Pancreas (tissue), 10 donors: Measurements from ENCODE around the gene CCSAP. TPM values are rescaled to one million over a fixed set of nuclear protein-coding genes. Genes with fewer than 3 reads are reported as not detected.

Experiments
- ATAC-seq, 4 donors: fragments of 200-7000 bp; cut with Tn5 transposase; one replicate each; pipeline versions ENCODE4 v1.8.0 to v1.9.1; 2020; ENCODE audit warnings: mild to moderate bottlenecking in 4 of 4, moderate library complexity in 4 of 4
- DNase-seq, 6 donors: peaks; one replicate each; pipeline ENCODE4 v3.0.0-alpha.2; 2020
- FAIRE-seq: peaks from 2 replicates; lab custom pipeline; 2012; peaks lifted over from hg19 to GRCh38; lab: Jason Lieb, UNC
- H3K27ac ChIP-seq, 4 donors: fragments of 200-600 bp; sonication (generic); 1 replicate in 3 of 4; 2 replicates in 1 of 4; pipeline versions ENCODE4 v1.5.0 to v1.8.0; 2020
- H3K27me3 ChIP-seq, 4 donors: fragments of 200-600 bp; one replicate each; pipeline ENCODE4 v1.8.0; 2021
- H3K36me3 ChIP-seq, 3 donors: fragments of 200-600 bp; sonication (generic) in 1 of 3; one replicate each; pipeline versions ENCODE4 v1.5.0 to v1.8.0; 2020 to 2021
- H3K4me1 ChIP-seq, 3 donors: fragments of 200-600 bp; one replicate each; pipeline ENCODE4 v1.8.0; 2021
- H3K4me3 ChIP-seq, 4 donors: fragments of 200-600 bp; sonication (generic) in 2 of 4; one replicate each; pipeline versions ENCODE4 v1.5.0 to v1.8.0; 2020 to 2021
- H3K9me3 ChIP-seq, 4 donors: fragments of 200-600 bp; one replicate each; pipeline ENCODE4 v1.8.0; 2021
- CTCF ChIP-seq, 4 donors: fragments of 200-600 bp; sonication (generic) in 3 of 4; IDR thresholded peaks; one replicate each; pipeline versions ENCODE4 v1.5.0 to v1.8.0; 2021; ENCODE audit warnings: antibody characterized with exemption in 4 of 4
- WGBS, 2 donors: extraction: QIAGEN DNeasy Blood & Tissue Kit; methylation state at CpG; one replicate each; pipeline ENCODE4 v1.1.7; 2013; 5-methylcytosine and 5-hydroxymethylcytosine counted together
- intact Hi-C, 3 donors: fragments of 100-400 bp; cut with DNase I; formaldehyde crosslinking; loops; one replicate each; pipeline versions ENCODE4 v1.11.1 to v1.14.2; 2022
- polyA plus RNA-seq, 2 donors: library from polyadenylated mRNA; stranded (reverse); fragments of 200-250 nt; gene quantifications; one replicate each; pipeline ENCODE4 v1.2.3, GENCODE V29; 2013
- total RNA-seq, 6 donors: library from RNA; stranded (reverse); fragmentation: NEBNext Ultra II Directional in 4 of 6; extraction: Animal tissue kit (Norgen Biotek cat#: 25700) in 4 of 6; gene quantifications; one replicate each; pipeline versions ENCODE4 v1.2.1 to v1.2.4, GENCODE V29; 2021 to 2023
- donor health status: healthy with polysubstance abuse.
- donor health status: DM: no; HTN: no; CAD: no; lungs with moderate emphysema.
- donor health status: DM: no; HTN: no; CAD: no.
- donor health status: control.
- donor health status: control.
- donor health status: Bipolar disorder and iron deficiency.
- donor health status: DM: yes; HTN: yes; CAD: no.
- donor health status: DM: no; HTN: no; CAD: no.
- donor health status: DM: no; HTN: no; CAD: no.
- donor health status: DM: yes; HTN: yes; CAD: no.

CCSAP gene
- total and polyA plus RNA-seq, 8 donors: 0.97 to 4.6 (median 1.7) TPM

- Histone ChIP-seq H3K36me3 (no peaks in the 10 kb centered on the region), H3K4me3 (no peak overlapping the region), H3K27ac (no peak overlapping the region), H3K4me1 (no peaks in the 10 kb centered on the region), H3K27me3 (no peaks in the 10 kb centered on the region), H3K9me3 (no peaks in the 10 kb centered on the region)
- intact Hi-C loops: no loop called here
- ATAC-seq (no peak), FAIRE-seq (no peak), DNase-seq (no peak)
- WGBS, 2 donors: 53 to 65% methylated on average over 2 of the region's 2 CpGs
- TF ChIP-seq CTCF (IDR thresholded peaks at IDR 0.05): no peak
These were observed 25.5 kb upstream of the CCSAP start for GRCh38 chr1:229368347-229368746.

DNA sequence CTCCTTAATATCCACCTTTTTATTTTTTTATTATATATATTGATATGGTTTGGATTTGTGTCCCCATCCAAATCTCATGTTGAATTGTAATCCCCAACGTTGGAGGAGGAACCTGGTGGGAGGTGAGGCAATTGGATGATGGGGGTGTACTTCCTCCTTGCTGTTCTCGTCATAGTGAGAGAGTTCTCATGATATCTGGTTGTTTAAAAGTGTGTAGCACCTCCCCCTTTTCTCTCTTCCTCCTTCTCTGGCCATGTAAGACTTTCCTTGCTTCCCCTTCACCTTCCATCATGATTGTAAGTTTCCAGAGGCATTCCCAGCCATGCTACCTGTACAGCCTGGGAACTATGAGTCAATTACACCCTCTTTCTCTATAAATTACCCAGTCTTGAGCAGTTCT, 22.7 kb upstream of the CCSAP start:
- FAIRE-seq (no peak), DNase-seq (no peak), ATAC-seq (no peak)
- Histone ChIP-seq H3K36me3 (no peaks in the 10 kb centered on the region), H3K4me3 (no peak overlapping the region), H3K4me1 (no peaks in the 10 kb centered on the region), H3K27me3 (peaks cover 0 to 3% (median 0%) of the 10 kb centered on the region in 4 donors), H3K9me3 (no peaks in the 10 kb centered on the region), H3K27ac (no peak overlapping the region)
- WGBS, 2 donors: 41 to 57% methylated on average over 2 of the region's 2 CpGs
- no peak for TF ChIP-seq CTCF (IDR thresholded peaks at IDR 0.05)
- intact Hi-C loops: no loop called here

- no peaks in the 10 kb centered on the region for H3K4me1 ChIP-seq
- no peak overlapping the region for H3K27ac ChIP-seq
- DNase-seq (no peak), FAIRE-seq (no peak), ATAC-seq (no peak)
- intact Hi-C loops: no loop called here
- H3K9me3 ChIP-seq: no peaks in the 10 kb centered on the region
- WGBS, 2 donors: 72 to 73% methylated on average over 12 of the region's 12 CpGs
- no peak for TF ChIP-seq CTCF (IDR thresholded peaks at IDR 0.05)
- H3K27me3 ChIP-seq: peaks cover 0 to 3% (median 0%) of the 10 kb centered on the region in 4 donors
- H3K36me3 ChIP-seq: no peaks in the 10 kb centered on the region
- H3K4me3 ChIP-seq: no peak overlapping the region
These were observed 21.6 kb upstream of the CCSAP start for GRCh38 chr1:229364207-229365065.

DNA sequence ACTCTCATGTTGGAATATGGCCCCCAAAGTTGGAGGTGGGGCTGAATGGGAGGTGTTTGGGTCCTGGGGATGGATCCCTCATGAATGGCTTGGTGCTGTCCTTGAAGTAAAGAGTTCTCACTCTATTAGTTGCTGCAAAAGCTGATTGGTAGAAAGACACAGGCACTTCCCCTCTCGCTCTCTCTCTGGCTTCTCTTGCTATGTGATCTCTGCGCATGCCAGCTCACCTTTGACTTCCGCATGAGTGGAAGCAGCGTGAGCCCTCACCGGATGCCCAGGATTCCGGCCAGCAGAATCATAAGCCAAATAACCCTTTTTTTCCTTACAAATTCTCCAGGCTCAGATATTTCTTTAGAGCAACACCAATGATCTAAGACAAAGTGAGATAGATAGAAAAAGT, 20.9 kb upstream of the CCSAP start:
- Histone ChIP-seq H3K9me3 (no peaks in the 10 kb centered on the region), H3K27ac (no peak overlapping the region), H3K36me3 (no peaks in the 10 kb centered on the region), H3K4me3 (no peak overlapping the region), H3K27me3 (peaks cover 0 to 3% (median 0%) of the 10 kb centered on the region in 4 donors), H3K4me1 (no peaks in the 10 kb centered on the region)
- intact Hi-C loops: no loop called here
- ATAC-seq (no peak), FAIRE-seq (no peak), DNase-seq (no peak)
- 59 to 72% methylated on average over 6 of the region's 6 CpGs for WGBS, 2 donors
- TF ChIP-seq CTCF (IDR thresholded peaks at IDR 0.05): no peak

GRCh38 chr1:229360420-229360819, 17.6 kb upstream of the CCSAP start:
- DNase-seq (no peak), FAIRE-seq (no peak), ATAC-seq (no peak)
- no peak for TF ChIP-seq CTCF (IDR thresholded peaks at IDR 0.05)
- H3K4me3 ChIP-seq: no peak overlapping the region
- no peaks in the 10 kb centered on the region for H3K9me3 ChIP-seq
- H3K4me1 ChIP-seq: no peaks in the 10 kb centered on the region
- WGBS, 2 donors: 49 to 64% methylated on average over 4 of the region's 4 CpGs
- H3K36me3 ChIP-seq: no peaks in the 10 kb centered on the region
- no peak overlapping the region for H3K27ac ChIP-seq
- intact Hi-C loops: no loop called here
- peaks cover 0 to 3% (median 0%) of the 10 kb centered on the region in 4 donors for H3K27me3 ChIP-seq
